Cardiac fibroblast (primary cell): ENCODE results near the gene ANGEL1.

Source experiments
- DNase-seq, 2 donors: peaks; one replicate each; pipeline versions ENCODE4 v3.0.0 to v3.0.0-alpha.2; 2010; ENCODE audit warnings: low read depth in 2 of 2
- H3K4me3 ChIP-seq, 2 donors: replicated peaks in 1 of 2; 1 replicate in 1 of 2; 2 replicates in 1 of 2; pipeline ENCODE4 v1.5.1; 2011; ENCODE audit warnings: low read depth in 2 of 2, low read length in 2 of 2, mild to moderate bottlenecking in 2 of 2, moderate library complexity in 1 of 2
- CTCF ChIP-seq: IDR thresholded peaks from one replicate; pipeline ENCODE4 v1.5.1; 2011; ENCODE audit warnings: low read depth, mild to moderate bottlenecking, low read length, inconsistent platforms

ANGEL1 gene

DNA sequence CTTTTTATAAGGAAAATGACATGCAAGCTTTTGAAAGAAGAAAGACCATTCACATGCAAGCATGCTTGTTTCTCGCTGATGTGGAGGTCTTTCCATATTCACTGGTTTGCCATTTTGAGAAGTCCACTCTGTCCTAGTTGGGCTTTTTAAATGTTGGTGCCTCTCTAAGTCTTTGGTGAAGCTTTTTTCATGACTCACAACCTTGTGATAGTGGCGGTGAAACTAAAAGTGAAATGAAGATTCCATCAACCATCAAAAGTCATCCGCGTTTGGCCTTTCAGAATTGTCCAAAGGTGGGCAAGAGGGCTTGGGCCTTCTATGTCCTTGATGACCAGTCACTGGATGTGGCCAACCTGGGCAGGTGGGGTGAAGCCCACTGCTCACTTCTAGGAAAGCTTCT lies 17.9 kb upstream of the ANGEL1 start:
- no peak for DNase-seq
- no peak for TF ChIP-seq CTCF
- no peak overlapping the region for H3K4me3 ChIP-seq

DNA sequence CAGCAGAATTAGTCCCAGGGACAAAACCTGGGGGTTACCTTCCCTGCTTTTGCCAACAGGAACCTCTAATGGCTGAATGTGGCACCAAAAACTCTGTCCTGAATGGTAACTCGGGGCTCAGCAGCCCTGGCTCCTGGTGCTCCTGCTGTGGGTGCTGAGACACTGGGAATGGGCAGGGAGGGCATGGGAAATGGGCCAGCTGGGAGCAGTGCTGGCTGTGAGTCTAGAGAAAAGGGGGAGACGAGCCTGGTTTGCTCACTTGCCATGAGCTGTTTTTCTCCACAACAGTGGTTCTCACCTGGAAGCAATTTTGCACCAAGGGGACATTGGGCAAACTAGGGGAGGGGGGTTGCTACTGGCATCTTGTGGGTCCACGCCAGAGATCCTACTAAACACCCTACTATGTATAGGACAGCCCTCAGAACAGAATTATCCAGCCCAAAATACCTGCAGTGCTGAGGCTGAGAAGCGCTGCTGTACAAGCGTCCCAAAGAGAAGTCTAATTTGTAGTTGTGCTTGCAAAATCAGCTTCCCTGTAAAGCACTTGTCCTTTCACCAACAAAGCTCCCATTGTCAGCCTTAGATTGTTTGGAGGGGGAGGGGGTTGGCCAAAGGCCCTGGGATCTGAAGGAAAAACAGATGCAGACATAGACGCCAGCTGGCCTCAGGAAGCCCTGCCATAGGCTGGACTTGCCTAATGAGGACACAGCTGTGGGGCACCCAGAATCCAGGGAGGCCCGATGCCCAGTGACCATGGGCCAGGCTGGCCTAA lies 17.2 kb upstream of the ANGEL1 start:
- TF ChIP-seq CTCF: no peak
- DNase-seq: peak; percentile 47 to 81
- no peak overlapping the region for H3K4me3 ChIP-seq

- peak; percentile 68 to 75 for DNase-seq
- no peak for TF ChIP-seq CTCF
- no peak overlapping the region for H3K4me3 ChIP-seq
These were observed 16.3 kb upstream of the ANGEL1 start for GRCh38 chr14:76829013-76829365.

- peak overlapping the region; percentile 20 to 26 for H3K4me3 ChIP-seq
- DNase-seq: peak; percentile 13 to 21
- no peak for TF ChIP-seq CTCF
These were observed 15.8 kb upstream of the ANGEL1 start for GRCh38 chr14:76828339-76829012.

DNA sequence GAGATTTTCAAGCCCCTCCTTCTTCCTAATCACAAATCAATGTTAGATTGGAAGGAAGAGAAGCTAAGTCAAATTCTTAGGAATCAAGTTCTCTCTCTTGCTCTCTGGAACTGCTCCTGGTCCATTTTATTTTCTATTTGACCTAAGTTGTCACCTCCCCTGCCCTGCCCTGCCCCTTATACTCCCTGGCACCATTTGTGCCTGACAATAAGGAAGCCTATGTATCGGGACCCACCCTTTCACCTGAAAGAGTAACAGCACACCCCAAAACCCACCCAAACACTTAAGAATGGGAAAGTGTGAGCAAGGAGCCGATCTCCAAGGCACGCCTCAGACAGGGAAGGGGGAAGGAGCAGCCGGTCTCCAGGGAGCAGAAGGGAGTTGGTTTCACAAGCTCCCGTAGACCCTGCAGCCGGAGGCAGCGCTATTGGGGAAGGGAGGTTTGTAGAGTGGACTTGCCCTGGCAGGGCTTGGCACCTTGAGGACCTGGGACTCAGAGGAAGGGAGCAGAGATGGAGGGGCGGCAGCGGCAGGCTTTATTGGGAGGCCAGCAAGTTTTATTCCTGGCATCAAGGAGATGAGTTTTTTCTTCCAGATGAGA lies 15.1 kb upstream of the ANGEL1 start:
- H3K4me3 ChIP-seq: peak overlapping the region; percentile 20 to 26
- TF ChIP-seq CTCF: no peak

DNA sequence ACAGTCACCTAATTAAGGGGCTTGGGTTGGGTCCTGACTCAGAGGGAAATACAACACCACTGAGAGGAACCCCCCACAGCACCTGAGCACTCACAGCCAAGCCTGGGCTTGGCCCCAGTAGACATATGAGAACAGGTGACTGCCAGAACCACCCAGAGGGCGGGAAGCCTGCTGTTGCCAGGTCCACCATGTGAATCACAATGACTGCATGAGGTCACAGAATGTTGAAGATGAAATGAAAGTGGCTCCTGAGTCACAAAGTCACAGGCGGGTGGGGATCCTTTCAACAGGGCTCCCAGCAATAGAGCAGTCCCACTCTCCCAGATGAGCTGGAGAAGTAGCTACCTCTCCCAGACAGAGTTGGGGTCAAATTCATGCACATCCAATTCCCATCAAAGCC lies 13.4 kb upstream of the ANGEL1 start, which contains the start of gene LRRC74A:
Gene LRRC74A, plus strand, starts transcription at position 287 of the 400 bp plus-strand sequence. CDS start 290 bp downstream, outside the sequence.
- TF ChIP-seq CTCF: no peak
- no peak within 1 kb of the TSS for H3K4me3 ChIP-seq
- DNase-seq: no peak

More for the DNA sequence above, 15.1 kb upstream of the ANGEL1 start:
- peak; percentile 37 to 51 for DNase-seq
